Measurements from ENCODE around the gene RNF166.

Gene RNF166

GRCh38 chr16:88662222-88662842 lies 43.9 kb downstream of the RNF166 start:
- H3F3A ChIP-seq (ENCODE audit: insufficient read depth, low read length), result no peaks in the 10 kb centered on the region
- H3K36me3 ChIP-seq (replicated peaks; ENCODE audit: insufficient read depth, low read length), result no peaks in the 10 kb centered on the region
- DNase-seq, result no peak
- H3K27ac ChIP-seq (ENCODE audit: low read length), result peak overlapping the region; percentile 25; the same call in 1 of the 2 replicates
- H3K4me1 ChIP-seq (ENCODE audit: low read length), result no peaks in the 10 kb centered on the region
- no peaks in the 10 kb centered on the region for H3K9me3 ChIP-seq (replicated peaks; ENCODE audit: insufficient read depth, low read length)
- peak overlapping the region; percentile 78 for H3K9ac ChIP-seq (ENCODE audit: low read length)
- no peaks in the 10 kb centered on the region for H3K9me2 ChIP-seq (replicated peaks; ENCODE audit: insufficient read depth, low read length)
- peak overlapping the region; percentile 63 for H3K4me2 ChIP-seq (ENCODE audit: low read depth, low read length)
- H4K20me1 ChIP-seq (ENCODE audit: insufficient read depth, low read length), result no peaks in the 10 kb centered on the region
- H3K79me2 ChIP-seq (ENCODE audit: low read length), result peaks cover 13% of the 10 kb centered on the region
- H3K4me3 ChIP-seq (ENCODE audit: low read length), result peak overlapping the region; percentile 75
- H2AFZ ChIP-seq (ENCODE audit: low read length), result peak overlapping the region; percentile 67; the same call in 1 of the 2 replicates
- H3K27me3 ChIP-seq (replicated peaks; ENCODE audit: insufficient read depth, low read length), result no peaks in the 10 kb centered on the region
- TF ChIP-seq, protein P1, sequence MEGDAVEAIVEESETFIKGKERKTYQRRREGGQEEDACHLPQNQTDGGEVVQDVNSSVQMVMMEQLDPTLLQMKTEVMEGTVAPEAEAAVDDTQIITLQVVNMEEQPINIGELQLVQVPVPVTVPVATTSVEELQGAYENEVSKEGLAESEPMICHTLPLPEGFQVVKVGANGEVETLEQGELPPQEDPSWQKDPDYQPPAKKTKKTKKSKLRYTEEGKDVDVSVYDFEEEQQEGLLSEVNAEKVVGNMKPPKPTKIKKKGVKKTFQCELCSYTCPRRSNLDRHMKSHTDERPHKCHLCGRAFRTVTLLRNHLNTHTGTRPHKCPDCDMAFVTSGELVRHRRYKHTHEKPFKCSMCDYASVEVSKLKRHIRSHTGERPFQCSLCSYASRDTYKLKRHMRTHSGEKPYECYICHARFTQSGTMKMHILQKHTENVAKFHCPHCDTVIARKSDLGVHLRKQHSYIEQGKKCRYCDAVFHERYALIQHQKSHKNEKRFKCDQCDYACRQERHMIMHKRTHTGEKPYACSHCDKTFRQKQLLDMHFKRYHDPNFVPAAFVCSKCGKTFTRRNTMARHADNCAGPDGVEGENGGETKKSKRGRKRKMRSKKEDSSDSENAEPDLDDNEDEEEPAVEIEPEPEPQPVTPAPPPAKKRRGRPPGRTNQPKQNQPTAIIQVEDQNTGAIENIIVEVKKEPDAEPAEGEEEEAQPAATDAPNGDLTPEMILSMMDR (IDR thresholded peaks at IDR 0.05; ENCODE audit: low read length), result no peak
- TF ChIP-seq EZH2 (optimal IDR thresholded peaks at IDR 0.05; ENCODE audit: low read depth, low read length), result no peak

- DNase-seq, result no peak
- H3K27ac ChIP-seq (ENCODE audit: low read length), result no peak overlapping the region
- no peak overlapping the region for H3K9ac ChIP-seq (ENCODE audit: low read length)
- no peak overlapping the region for H3K4me3 ChIP-seq (ENCODE audit: low read length)
- no peaks in the 10 kb centered on the region for H4K20me1 ChIP-seq (ENCODE audit: insufficient read depth, low read length)
- H2AFZ ChIP-seq (ENCODE audit: low read length), result no peak overlapping the region
- H3K27me3 ChIP-seq (replicated peaks; ENCODE audit: insufficient read depth, low read length), result no peaks in the 10 kb centered on the region
- no peak overlapping the region for H3K4me2 ChIP-seq (ENCODE audit: low read depth, low read length)
- H3F3A ChIP-seq (ENCODE audit: insufficient read depth, low read length), result no peaks in the 10 kb centered on the region
- no peaks in the 10 kb centered on the region for H3K9me3 ChIP-seq (replicated peaks; ENCODE audit: insufficient read depth, low read length)
- H3K4me1 ChIP-seq (ENCODE audit: low read length), result no peaks in the 10 kb centered on the region
- TF ChIP-seq EZH2phosphoT487 (IDR thresholded peaks at IDR 0.05; ENCODE audit: low read length) (no peak), EZH2 (optimal IDR thresholded peaks at IDR 0.05; ENCODE audit: low read depth, low read length) (no peak)
- TF ChIP-seq, protein P1 (IDR thresholded peaks at IDR 0.05; ENCODE audit: low read length), result no peak
- H3K79me2 ChIP-seq (ENCODE audit: low read length), result peaks cover 13% of the 10 kb centered on the region
- no peaks in the 10 kb centered on the region for H3K9me2 ChIP-seq (replicated peaks; ENCODE audit: insufficient read depth, low read length)
- H3K36me3 ChIP-seq (replicated peaks; ENCODE audit: insufficient read depth, low read length), result no peaks in the 10 kb centered on the region
Measured at GRCh38 chr16:88661468-88661867, 44.7 kb downstream of the RNF166 start.

GRCh38 chr16:88659160-88659559 lies 47.0 kb downstream of the RNF166 start:
- no peaks in the 10 kb centered on the region for H3F3A ChIP-seq (ENCODE audit: insufficient read depth, low read length)
- no peaks in the 10 kb centered on the region for H3K4me1 ChIP-seq (ENCODE audit: low read length)
- H2AFZ ChIP-seq (ENCODE audit: low read length), result no peak overlapping the region
- H3K9ac ChIP-seq (ENCODE audit: low read length), result no peak overlapping the region
- no peak overlapping the region for H3K4me3 ChIP-seq (ENCODE audit: low read length)
- no peaks in the 10 kb centered on the region for H3K9me2 ChIP-seq (replicated peaks; ENCODE audit: insufficient read depth, low read length)
- no peak overlapping the region for H3K27ac ChIP-seq (ENCODE audit: low read length)
- no peaks in the 10 kb centered on the region for H3K27me3 ChIP-seq (replicated peaks; ENCODE audit: insufficient read depth, low read length)
- H4K20me1 ChIP-seq (ENCODE audit: insufficient read depth, low read length), result no peaks in the 10 kb centered on the region
- no peak for DNase-seq
- no peak for TF ChIP-seq EZH2 (optimal IDR thresholded peaks at IDR 0.05; ENCODE audit: low read depth, low read length)
- TF ChIP-seq, protein P1 (IDR thresholded peaks at IDR 0.05; ENCODE audit: low read length), result no peak
- TF ChIP-seq EZH2phosphoT487 (IDR thresholded peaks at IDR 0.05; ENCODE audit: low read length), result no peak
- no peak overlapping the region for H3K4me2 ChIP-seq (ENCODE audit: low read depth, low read length)
- H3K36me3 ChIP-seq (replicated peaks; ENCODE audit: insufficient read depth, low read length), result no peaks in the 10 kb centered on the region
- H3K79me2 ChIP-seq (ENCODE audit: low read length), result peaks cover 13% of the 10 kb centered on the region
- no peaks in the 10 kb centered on the region for H3K9me3 ChIP-seq (replicated peaks; ENCODE audit: insufficient read depth, low read length)

Data from MM.1S (cell line).